MM.1S (cell line): ENCODE data around the gene ARTN.

Source experiments
- CTCF ChIP-seq: fragments of 300-600 bp; sonication (generic); IDR thresholded peaks from 2 replicates; pipeline ENCODE4 v1.5.1; 2016; ENCODE audit warnings: antibody characterized with exemption, low read length, mixed read lengths
- EZH2 ChIP-seq: fragments of 300-600 bp; sonication (generic); optimal IDR thresholded peaks from 2 replicates; pipeline ENCODE3; 2017; ENCODE audit warnings: low read depth, mild to moderate bottlenecking, antibody characterized with exemption, low read length, mixed read lengths

GRCh38 chr1:43938892-43939587 lies 5.4 kb downstream of the ARTN start:
- TF ChIP-seq CTCF (no peak), EZH2 (no peak)
